Left kidney (tissue), 8 donors: ENCODE data around the gene RIN3. TPM values are rescaled to one million over a fixed set of nuclear protein-coding genes. Genes with fewer than 3 reads are reported as not detected.

Experiments
- DNase-seq: peaks from one replicate; pipeline ENCODE4 v3.0.0-alpha.2; 2013
- long read RNA-seq, 8 donors: transcript quantifications; one replicate each; lab custom pipeline, GENCODE V29; 2026
- polyA plus RNA-seq: library from polyadenylated mRNA; unstranded; fragments of 120-200 nt; gene quantifications from one replicate; pipeline ENCODE4 v1.2.1, GENCODE V29; 2013; ENCODE audit not compliant: insufficient read length

The RIN3 gene, protein sequence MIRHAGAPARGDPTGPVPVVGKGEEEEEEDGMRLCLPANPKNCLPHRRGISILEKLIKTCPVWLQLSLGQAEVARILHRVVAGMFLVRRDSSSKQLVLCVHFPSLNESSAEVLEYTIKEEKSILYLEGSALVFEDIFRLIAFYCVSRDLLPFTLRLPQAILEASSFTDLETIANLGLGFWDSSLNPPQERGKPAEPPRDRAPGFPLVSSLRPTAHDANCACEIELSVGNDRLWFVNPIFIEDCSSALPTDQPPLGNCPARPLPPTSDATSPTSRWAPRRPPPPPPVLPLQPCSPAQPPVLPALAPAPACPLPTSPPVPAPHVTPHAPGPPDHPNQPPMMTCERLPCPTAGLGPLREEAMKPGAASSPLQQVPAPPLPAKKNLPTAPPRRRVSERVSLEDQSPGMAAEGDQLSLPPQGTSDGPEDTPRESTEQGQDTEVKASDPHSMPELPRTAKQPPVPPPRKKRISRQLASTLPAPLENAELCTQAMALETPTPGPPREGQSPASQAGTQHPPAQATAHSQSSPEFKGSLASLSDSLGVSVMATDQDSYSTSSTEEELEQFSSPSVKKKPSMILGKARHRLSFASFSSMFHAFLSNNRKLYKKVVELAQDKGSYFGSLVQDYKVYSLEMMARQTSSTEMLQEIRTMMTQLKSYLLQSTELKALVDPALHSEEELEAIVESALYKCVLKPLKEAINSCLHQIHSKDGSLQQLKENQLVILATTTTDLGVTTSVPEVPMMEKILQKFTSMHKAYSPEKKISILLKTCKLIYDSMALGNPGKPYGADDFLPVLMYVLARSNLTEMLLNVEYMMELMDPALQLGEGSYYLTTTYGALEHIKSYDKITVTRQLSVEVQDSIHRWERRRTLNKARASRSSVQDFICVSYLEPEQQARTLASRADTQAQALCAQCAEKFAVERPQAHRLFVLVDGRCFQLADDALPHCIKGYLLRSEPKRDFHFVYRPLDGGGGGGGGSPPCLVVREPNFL
- 4.7 TPM for polyA plus RNA-seq
- long read RNA-seq, donor 1: 0 reads
- long read RNA-seq, donor 2: 0 reads
- long read RNA-seq, donor 3: 0 reads
- long read RNA-seq, donor 4: 0 reads
- long read RNA-seq, donor 5, partial matches to known transcripts: 0 of 1 reads
- long read RNA-seq, donor 5, other reads (novel, unspliced or antisense): 0 of 1 reads
- long read RNA-seq, donor 6: 0 reads
- long read RNA-seq, donor 7: 0 reads
- long read RNA-seq, donor 8: 0 reads

DNA sequence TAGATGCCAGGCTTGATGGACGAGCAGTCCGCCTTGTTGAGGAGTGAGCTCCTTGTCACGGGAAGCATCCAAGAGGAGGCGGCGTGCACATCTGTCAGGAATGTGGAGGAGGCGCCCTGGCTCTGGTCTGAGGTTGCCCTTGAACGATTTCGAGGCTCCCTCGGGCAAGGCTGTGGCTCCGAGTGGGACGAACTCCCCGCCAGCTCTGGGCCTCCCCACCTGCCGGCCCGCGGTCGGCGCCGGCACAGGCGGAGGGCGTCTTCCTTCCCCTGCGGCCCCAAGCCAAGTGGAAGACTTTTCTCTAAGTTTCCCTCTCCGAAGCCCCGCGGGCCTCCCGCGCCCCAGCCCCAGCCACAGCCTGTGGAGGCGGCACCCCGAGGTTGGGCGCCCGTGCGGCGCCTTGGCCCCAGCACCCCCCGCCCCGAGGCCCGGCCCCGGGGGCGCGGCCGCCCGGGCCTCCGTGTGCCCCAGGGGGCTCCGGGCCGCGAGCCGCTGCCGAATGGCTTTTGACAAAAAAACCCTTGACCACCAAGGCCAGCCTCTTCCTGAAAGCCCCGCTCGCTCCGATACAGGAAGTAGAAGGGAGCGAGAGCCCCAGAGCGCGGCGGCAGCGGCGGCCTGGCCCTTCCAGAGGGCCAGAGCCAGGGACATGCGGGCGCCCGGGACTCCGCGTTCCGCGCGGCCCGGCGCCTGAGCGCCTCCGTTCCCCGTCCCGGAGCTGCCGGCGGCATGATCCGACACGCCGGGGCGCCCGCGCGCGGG, at the start of gene RIN3:
RIN3 (plus strand) TSS at position 578 of the 762 bp plus-strand sequence; CDS start at position 730, 152 bp downstream.
- DNase-seq: no peak

GRCh38 chr14:92464156-92464555, 49.4 kb upstream of the RIN3 start:
- DNase-seq: no peak

DNA sequence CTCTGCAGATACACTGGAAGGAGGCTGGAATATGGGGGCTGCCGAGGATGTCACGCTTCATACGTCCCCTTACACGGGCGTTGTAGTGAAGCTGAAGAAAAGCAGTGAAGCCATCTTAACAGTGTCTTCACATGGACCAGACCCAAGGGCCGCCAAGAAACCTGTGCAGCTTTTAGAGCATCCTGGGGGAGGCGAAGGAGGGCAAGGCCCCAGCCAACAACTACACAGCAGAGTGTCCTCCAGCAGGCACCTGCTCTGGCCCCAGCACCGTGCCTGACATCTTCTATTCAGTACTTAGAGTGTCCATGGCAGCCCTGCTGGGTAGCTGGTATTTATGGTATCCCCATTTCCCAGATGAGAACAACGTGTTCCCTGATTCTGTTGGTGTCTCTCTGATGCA, 48.9 kb upstream of the RIN3 start:
- DNase-seq: no peak

DNA sequence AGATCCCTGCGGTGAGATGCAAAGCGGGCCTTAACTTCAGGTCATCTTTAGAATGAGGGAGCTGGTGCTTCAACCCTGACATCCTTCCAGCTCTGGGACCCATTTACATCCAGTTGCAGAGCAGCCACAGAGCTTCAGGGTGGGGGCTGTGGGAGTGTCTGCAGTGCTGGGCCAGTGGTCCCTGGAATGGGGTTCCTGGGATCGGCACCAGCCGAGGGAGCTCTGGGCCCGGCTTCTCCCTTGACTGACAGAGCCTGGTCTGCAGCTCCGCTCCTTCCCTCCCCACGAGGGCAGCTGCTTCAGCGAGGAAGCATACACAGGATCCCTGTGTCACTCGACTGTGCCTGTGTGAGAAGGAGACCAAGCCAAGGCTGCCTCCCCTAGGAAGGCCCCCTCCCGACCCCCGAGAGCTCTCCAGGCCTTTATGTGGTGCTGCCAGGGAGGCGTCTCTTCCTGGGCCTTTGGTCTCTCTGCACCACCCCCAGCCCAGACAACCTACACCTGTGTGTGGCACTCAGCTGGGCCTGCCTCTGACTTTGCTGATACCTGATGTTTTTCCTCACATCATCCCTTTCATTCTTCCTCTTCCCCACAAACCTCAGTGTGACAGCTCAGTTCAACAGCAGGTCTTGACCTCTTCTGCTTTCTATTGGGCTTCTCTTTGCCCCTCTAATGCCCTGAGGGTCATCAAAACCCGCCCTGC, 48.1 kb upstream of the RIN3 start:
- no peak for DNase-seq

- DNase-seq: no peak
Measured at GRCh38 chr14:92466059-92466458, 47.5 kb upstream of the RIN3 start.

DNA sequence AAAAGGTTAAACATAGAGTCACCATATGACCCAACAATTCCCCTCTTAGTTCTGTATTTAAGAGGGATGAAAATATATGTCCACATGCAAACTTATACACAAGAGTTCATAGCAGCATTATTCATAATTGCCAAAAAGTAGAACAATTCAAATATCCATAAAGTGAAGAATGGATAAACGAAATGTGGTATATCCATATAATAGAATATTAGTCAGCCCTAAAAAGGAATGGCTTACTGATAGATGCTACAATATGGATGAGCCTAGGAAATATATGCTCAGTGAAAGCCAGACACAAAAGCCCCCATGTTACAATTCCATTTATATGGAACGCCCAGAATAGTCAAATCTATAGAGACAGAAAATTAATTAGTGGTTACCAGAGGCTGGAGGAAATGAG, 44.1 kb upstream of the RIN3 start:
- DNase-seq: no peak

DNA sequence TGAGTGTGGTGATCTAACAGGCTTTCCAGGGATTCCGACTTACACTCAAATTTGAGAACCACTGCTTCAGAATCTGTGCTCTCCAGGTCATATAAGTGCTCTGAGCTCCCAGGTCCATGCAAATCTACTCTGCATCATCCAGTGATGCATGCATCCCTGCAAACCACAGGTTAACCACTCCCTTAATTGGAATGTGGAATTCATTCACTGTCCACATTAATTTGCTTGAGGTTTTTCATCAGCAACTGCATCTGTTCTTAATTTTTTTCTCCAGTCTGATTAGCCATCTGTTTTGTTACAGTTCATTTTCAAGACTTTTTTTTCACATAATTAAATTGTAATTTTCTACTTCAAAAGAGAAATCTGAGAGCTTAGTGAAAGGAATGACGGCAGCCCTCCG, 43.4 kb upstream of the RIN3 start:
- DNase-seq: no peak

DNA sequence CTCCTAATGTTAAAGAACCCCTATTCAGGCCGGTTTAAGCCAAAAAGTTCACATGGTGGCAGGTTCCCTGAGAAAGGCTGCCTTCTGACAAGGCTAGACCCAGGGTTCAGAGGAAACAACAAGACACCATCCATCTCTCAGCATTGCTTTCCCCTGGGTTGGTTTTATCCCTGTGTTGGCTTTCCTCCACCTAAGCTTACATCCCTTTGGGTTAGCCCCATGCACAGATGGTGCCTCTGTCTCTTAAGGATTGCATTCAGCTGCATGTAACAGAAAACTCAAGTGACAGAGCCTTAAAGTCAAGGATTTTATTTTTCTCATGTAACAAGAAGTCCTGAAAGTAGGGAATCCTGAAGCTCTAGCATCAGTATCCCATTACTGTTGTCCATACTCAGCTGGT, 42.8 kb upstream of the RIN3 start:
- no peak for DNase-seq

- no peak for DNase-seq
Measured at GRCh38 chr14:92471919-92472318, 41.7 kb upstream of the RIN3 start.

GRCh38 chr14:92472860-92473259, 40.7 kb upstream of the RIN3 start:
- DNase-seq: no peak

GRCh38 chr14:92473261-92473968, 40.2 kb upstream of the RIN3 start:
- DNase-seq: no peak

GRCh38 chr14:92473969-92474535, 39.5 kb upstream of the RIN3 start:
- no peak for DNase-seq

DNA sequence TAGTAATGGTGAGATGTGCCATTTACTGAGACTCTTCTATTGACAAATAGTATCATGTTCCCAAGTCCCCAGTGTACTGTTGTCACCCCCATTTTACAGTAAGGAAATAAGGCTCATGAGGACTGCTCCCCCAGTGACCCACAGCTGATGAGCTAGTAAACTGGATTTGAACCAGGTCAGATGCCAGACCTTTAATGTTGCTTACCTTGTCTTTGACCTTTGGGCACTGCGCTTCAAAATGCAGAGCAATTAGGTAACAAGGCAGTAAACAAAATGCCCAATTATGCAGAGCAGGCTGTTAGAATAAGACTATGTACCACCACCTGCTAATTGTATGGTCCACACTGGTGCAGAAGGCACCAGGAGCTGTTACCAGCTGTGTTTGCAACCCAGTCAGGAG, 38.5 kb upstream of the RIN3 start:
- no peak for DNase-seq

DNA sequence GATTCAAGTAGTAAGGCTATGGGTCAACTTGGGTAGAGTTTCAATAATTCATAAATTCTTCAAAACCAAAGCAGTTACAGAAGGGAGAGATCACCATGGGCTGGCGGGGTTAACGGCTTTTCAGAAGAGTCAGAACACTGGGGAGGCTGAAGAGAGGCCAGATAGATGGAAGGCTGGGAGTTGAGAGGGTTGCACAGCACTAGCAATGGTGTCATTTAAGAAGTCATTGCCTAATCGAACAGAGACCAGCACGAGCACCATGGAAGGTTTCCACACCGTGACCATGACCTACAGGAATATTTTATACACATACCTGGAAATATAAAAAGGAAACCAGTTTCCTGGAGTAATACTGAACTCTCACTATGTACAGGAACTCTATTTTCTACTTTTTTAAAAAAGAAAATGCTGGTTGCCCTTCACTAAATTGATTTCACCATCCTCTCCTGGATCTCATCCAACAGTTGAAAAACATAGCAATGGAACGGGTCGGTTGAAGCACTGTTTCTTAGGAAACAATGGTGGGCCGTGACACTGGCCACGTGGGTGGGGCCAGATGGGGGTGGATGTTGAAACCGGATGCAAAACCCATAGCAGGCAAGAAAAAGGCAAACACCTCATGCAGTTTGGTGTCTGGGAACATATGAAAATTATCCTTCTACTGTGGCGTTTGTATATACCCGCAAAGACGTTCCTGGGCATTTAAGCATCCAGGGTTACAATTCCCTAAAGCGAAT, 38.0 kb upstream of the RIN3 start:
- no peak for DNase-seq

DNA sequence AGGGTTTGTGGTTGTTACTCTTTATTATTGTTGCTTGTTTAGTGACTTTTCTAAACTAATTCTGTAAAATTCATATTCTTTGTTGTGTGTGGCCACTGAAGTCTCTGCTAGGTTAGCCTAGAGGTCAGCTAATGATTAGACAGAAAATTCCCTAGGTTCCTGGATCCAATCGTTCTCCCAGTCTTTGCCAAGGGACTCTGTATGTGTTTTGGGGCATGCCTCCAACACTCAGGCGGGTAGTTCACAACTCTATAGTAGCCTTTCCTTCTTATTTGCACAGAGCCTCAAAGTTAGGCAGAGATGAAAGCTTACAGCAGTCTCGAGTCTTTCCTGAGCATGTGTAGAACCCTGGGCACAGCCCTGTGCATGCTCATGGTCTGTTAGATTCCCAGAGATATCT, 32.7 kb upstream of the RIN3 start:
- no peak for DNase-seq

GRCh38 chr14:92481386-92481785, 32.2 kb upstream of the RIN3 start:
- no peak for DNase-seq

DNA sequence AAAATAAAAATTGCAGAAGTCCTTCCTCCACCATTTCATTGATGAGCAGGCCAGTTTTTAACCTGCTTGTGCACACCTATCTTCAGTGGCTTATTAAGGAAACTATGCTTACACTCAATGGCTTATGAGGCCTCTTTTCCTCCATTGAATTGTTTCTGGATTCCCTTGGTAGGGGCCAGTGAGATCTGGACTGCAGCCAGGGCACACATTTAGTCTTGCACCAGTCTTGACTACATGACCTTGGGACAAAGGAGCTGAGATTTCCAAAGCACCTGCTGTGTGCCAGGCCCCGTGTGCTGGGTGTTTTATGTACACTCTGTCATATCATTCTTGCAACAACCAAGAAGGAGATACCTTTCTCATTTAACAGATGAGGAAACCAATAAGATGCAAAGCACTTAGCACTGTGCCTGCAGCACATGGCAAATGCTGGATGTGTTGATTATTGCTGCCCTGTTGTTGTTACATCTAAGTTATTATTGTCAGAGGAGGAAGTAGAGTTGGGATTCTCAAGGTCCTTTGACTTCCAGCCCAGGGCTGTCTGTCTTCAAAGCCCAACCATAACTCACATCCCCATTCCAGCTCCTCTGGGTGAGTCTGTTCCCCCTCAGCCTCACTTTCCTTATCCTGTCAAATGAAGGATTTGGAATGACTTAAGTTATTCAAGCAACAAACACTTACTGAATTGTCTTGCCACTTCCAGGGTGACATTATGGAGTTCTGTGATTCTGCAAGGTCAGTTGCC, 31.6 kb upstream of the RIN3 start:
- DNase-seq: no peak

GRCh38 chr14:92482621-92483319, 30.8 kb upstream of the RIN3 start:
- no peak for DNase-seq
